ENCODE results near the gene CORT.

DNA sequence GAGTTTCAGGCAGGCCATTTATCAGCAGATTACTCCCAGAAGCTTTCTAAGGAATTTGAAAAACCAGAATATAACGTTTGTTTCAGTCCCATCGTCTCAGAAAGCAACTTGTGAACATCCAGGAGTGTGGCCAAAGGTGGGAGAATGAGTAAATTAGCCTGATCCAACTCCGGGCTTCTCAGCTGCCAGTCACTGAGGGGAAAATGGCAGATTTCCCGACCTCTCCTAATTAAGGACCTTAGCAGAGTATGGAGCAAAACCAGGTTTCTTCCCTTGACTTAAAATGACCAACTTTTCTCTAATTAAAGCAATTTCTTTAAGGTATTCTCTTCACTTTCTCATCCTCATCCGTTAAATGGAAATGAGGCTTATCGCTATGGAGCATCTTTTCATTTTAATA, 1.0 kb downstream of the CORT start:
- TF ChIP-seq EZH2 (IDR thresholded peaks at IDR 0.05; ENCODE audit: insufficient read depth, poor library complexity, severe bottlenecking) (no peak), EZH2phosphoT487 (IDR thresholded peaks at IDR 0.05; ENCODE audit: insufficient read depth, low read depth) (no peak)
